Mesenchymal stem cell (in vitro differentiated cells and primary cell): Measurements from ENCODE around the gene TESK2.

Source experiments
- DNase-seq: peaks from one replicate; pipeline ENCODE4 v3.0.0-alpha.2; 2013
- H2AFZ ChIP-seq: one replicate; pipeline ENCODE4 v1.6.1; 2013; ENCODE audit warnings: low read depth, mild to moderate bottlenecking, control low read depth, inconsistent platforms, low read length, moderate library complexity
- H2AK5ac ChIP-seq: 2 replicates; pipeline ENCODE4 v1.6.1; 2013; ENCODE audit warnings: low read length, moderate library complexity, mild to moderate bottlenecking, inconsistent platforms; ENCODE audit not compliant: severe bottlenecking
- H2BK120ac ChIP-seq: one replicate; pipeline ENCODE4 v1.6.1; 2013; ENCODE audit warnings: low read depth, mild to moderate bottlenecking, inconsistent platforms, low read length, moderate library complexity
- H2BK12ac ChIP-seq, 2 experiments: one replicate each; pipeline ENCODE4 v1.6.1; 2013; ENCODE audit warnings: inconsistent platforms in 2 of 2, low read length in 2 of 2, mild to moderate bottlenecking in 2 of 2, moderate library complexity in 2 of 2, control low read depth in 1 of 2
- H2BK15ac ChIP-seq: one replicate; pipeline ENCODE4 v1.6.1; 2013; ENCODE audit warnings: mild to moderate bottlenecking, low read depth, inconsistent platforms; ENCODE audit not compliant: poor library complexity, severe bottlenecking
- H2BK5ac ChIP-seq: 2 replicates; pipeline ENCODE4 v1.6.1; 2013; ENCODE audit warnings: low read depth, mild to moderate bottlenecking, low read length, control low read depth, inconsistent platforms; ENCODE audit not compliant: poor library complexity, severe bottlenecking
- H3K14ac ChIP-seq, 2 experiments: one replicate each; pipeline ENCODE4 v1.6.1; 2013; ENCODE audit warnings: inconsistent platforms in 2 of 2, low read length in 2 of 2, control low read depth in 1 of 2, mild to moderate bottlenecking in 1 of 2, moderate library complexity in 1 of 2
- H3K18ac ChIP-seq, 2 experiments: one replicate each; pipeline ENCODE4 v1.6.1; 2013; ENCODE audit warnings: inconsistent platforms in 2 of 2, low read length in 2 of 2, control low read depth in 1 of 2, low read depth in 1 of 2, mild to moderate bottlenecking in 1 of 2
- H3K23ac ChIP-seq, 2 experiments: one replicate each; pipeline ENCODE4 v1.6.1; 2013; ENCODE audit warnings: inconsistent platforms in 2 of 2, low read length in 2 of 2, mild to moderate bottlenecking in 2 of 2, moderate library complexity in 2 of 2, control low read depth in 1 of 2
- H3K27ac ChIP-seq: 2 replicates; pipeline ENCODE4 v1.5.1; 2013; ENCODE audit warnings: mild to moderate bottlenecking, moderate library complexity, low read length, control low read depth, inconsistent platforms; ENCODE audit not compliant: poor library complexity, severe bottlenecking
- H3K27me3 ChIP-seq, 2 experiments: 2 replicates each; pipeline versions ENCODE4 v1.6.1 to v1.7.0; 2013; ENCODE audit warnings: low read length in 2 of 2, mild to moderate bottlenecking in 2 of 2, moderate library complexity in 2 of 2, control low read depth in 1 of 2, inconsistent platforms in 1 of 2; ENCODE audit not compliant: control insufficient read depth in 1 of 2, insufficient read depth in 1 of 2
- H3K36me3 ChIP-seq, 2 experiments: 2 replicates each; pipeline versions ENCODE4 v1.6.1 to v1.7.0; 2013; ENCODE audit warnings: low read length in 2 of 2, control low read depth in 1 of 2, inconsistent platforms in 1 of 2, low read depth in 1 of 2, mild to moderate bottlenecking in 1 of 2; ENCODE audit not compliant: insufficient read depth in 2 of 2, control insufficient read depth in 1 of 2
- H3K4ac ChIP-seq, 2 experiments: one replicate each; pipeline ENCODE4 v1.6.1; 2013; ENCODE audit warnings: inconsistent platforms in 2 of 2, low read length in 2 of 2, mild to moderate bottlenecking in 2 of 2, moderate library complexity in 2 of 2, control low read depth in 1 of 2, low read depth in 1 of 2
- H3K4me1 ChIP-seq: 2 replicates; pipeline ENCODE4 v1.6.1; 2013; ENCODE audit warnings: low read depth, low read length, control low read depth; ENCODE audit not compliant: control insufficient read depth, insufficient read depth
- H3K4me2 ChIP-seq: 2 replicates; pipeline ENCODE4 v1.6.1; 2013; ENCODE audit warnings: low read length, mild to moderate bottlenecking, inconsistent platforms; ENCODE audit not compliant: poor library complexity, severe bottlenecking
- H3K4me3 ChIP-seq, 2 experiments: 2 replicates each; pipeline versions ENCODE4 v1.5.1 to v1.7.0; 2013; ENCODE audit warnings: low read length in 2 of 2, mild to moderate bottlenecking in 2 of 2, control low read depth in 1 of 2, low read depth in 1 of 2; ENCODE audit not compliant: insufficient read depth in 1 of 2
- H3K79me1 ChIP-seq: replicated peaks from 2 replicates; pipeline ENCODE4 v1.6.1; 2013; ENCODE audit warnings: mild to moderate bottlenecking, control low read depth, low read length, inconsistent platforms; ENCODE audit not compliant: poor library complexity, severe bottlenecking
- H3K9ac ChIP-seq: 2 replicates; pipeline ENCODE4 v1.7.0; 2013; ENCODE audit warnings: mild to moderate bottlenecking, low read length, moderate library complexity
- H3K9me3 ChIP-seq: 2 replicates; pipeline ENCODE4 v1.7.0; 2013; ENCODE audit warnings: mild to moderate bottlenecking, low read length; ENCODE audit not compliant: control insufficient read depth
- H4K8ac ChIP-seq: one replicate; pipeline ENCODE4 v1.6.1; 2013; ENCODE audit warnings: inconsistent platforms, mild to moderate bottlenecking, low read length, moderate library complexity
- H4K91ac ChIP-seq: one replicate; pipeline ENCODE4 v1.6.1; 2013; ENCODE audit warnings: mild to moderate bottlenecking, low read length, inconsistent platforms
- WGBS: methylation state at CpG from one replicate; pipeline ENCODE4 v1.1.7; 2013; ENCODE audit warnings: mixed read lengths; 5-methylcytosine and 5-hydroxymethylcytosine counted together

The TESK2 gene

GRCh38 chr1:45299296-45299695 lies 191.7 kb downstream of the TESK2 start:
- Histone ChIP-seq H3K27me3 (no peaks in the 10 kb centered on the region), H3K4me1 (peaks cover 8% of the 10 kb centered on the region), H2AK5ac (no peak overlapping the region), H2BK12ac (no peak overlapping the region), H2AFZ (no peak overlapping the region), H3K18ac (no peak overlapping the region), H4K91ac (no peak overlapping the region), H3K14ac (no peak overlapping the region), H3K4me3 (no peak overlapping the region), H3K9ac (no peak overlapping the region), H3K4ac (no peak overlapping the region), H2BK5ac (no peak overlapping the region), H3K79me1 (no peaks in the 10 kb centered on the region), H3K27ac (no peak overlapping the region), H3K23ac (no peak overlapping the region), H3K4me2 (no peak overlapping the region), H3K9me3 (no peaks in the 10 kb centered on the region), H2BK15ac (no peak overlapping the region), H3K36me3 (no peaks in the 10 kb centered on the region), H2BK120ac (no peak overlapping the region), H4K8ac (no peak overlapping the region)
- 27% methylated on average over 1 of the region's 1 CpG for WGBS
- no peak for DNase-seq

GRCh38 chr1:45297666-45298356 lies 193.2 kb downstream of the TESK2 start:
- Histone ChIP-seq H2BK5ac (no peak overlapping the region), H3K4me1 (peaks cover 2% of the 10 kb centered on the region), H3K27me3 (no peaks in the 10 kb centered on the region), H3K4me3 (no peak overlapping the region), H4K8ac (no peak overlapping the region), H3K23ac (no peak overlapping the region), H2AK5ac (no peak overlapping the region), H2BK12ac (no peak overlapping the region), H3K18ac (no peak overlapping the region), H4K91ac (no peak overlapping the region), H2AFZ (no peak overlapping the region), H3K14ac (no peak overlapping the region), H3K79me1 (no peaks in the 10 kb centered on the region), H3K4me2 (no peak overlapping the region), H3K9ac (no peak overlapping the region), H2BK120ac (no peak overlapping the region), H3K9me3 (no peaks in the 10 kb centered on the region), H3K4ac (no peak overlapping the region), H3K36me3 (no peaks in the 10 kb centered on the region), H2BK15ac (no peak overlapping the region), H3K27ac (no peak overlapping the region)
- DNase-seq, result no peak
- 89% methylated on average over 6 of the region's 8 CpGs for WGBS
